Mammary epithelial cell (primary cell): ENCODE results near the gene CST3.

ENCODE experiments used
- CTCF ChIP-seq, 2 donors: IDR thresholded peaks in 1 of 2; conservative IDR thresholded peaks in 1 of 2; 2 replicates each; pipeline ENCODE4 v1.5.1; 2011 to 2012; ENCODE audit warnings: inconsistent platforms in 2 of 2, low read length in 2 of 2, mild to moderate bottlenecking in 2 of 2, control low read depth in 1 of 2, low read depth in 1 of 2; ENCODE audit not compliant: insufficient read depth in 1 of 2; ENCODE audit errors: extremely low read depth in 1 of 2
- EZH2 ChIP-seq: IDR thresholded peaks from 2 replicates; pipeline ENCODE4 v1.6.1; 2012; ENCODE audit warnings: low read length, inconsistent platforms, borderline replicate concordance

- TF ChIP-seq CTCF (conservative IDR thresholded peaks at IDR 0.05 in 1 of 2, IDR thresholded peaks at IDR 0.05 in 1 of 2; ENCODE audit: extremely low read depth in 1 of 2, insufficient read depth in 1 of 2, low read depth in 1 of 2, low read length in 2 of 2) (no peak), EZH2 (no peak)
Observed at GRCh38 chr20:23598481-23598880, 39.3 kb downstream of the CST3 start.
